Activated CD4-positive, alpha-beta T cell treated with anti-CD3 and anti-CD28 coated beads for 4 hours (primary cell): ENCODE measurements around the gene MICU1.
"Not testable (repeated sequence)": the region's sequence is repeated elsewhere in the genome, so short reads cannot be mapped to it uniquely, and the experiment has no call there.

ENCODE experiments used
- DNase-seq, 2 donors: peaks; one replicate each; pipeline ENCODE4 v3.0.0-alpha.2; 2020

MICU1 gene

GRCh38 chr10:72552857-72553256 lies 73.0 kb downstream of the MICU1 start:
- DNase-seq, result no peak

GRCh38 chr10:72550239-72550638 lies 75.6 kb downstream of the MICU1 start:
- DNase-seq, result no peak

- DNase-seq, result no peak
Measured at GRCh38 chr10:72545546-72545945, 80.3 kb downstream of the MICU1 start.

- not testable (repeated sequence) for DNase-seq
Measured at GRCh38 chr10:72543855-72544254, 82.0 kb downstream of the MICU1 start.

GRCh38 chr10:72542396-72542815 lies 83.5 kb downstream of the MICU1 start:
- DNase-seq, result no peak

GRCh38 chr10:72541337-72541736 lies 84.5 kb downstream of the MICU1 start:
- no peak for DNase-seq

- DNase-seq, result no peak
Measured at GRCh38 chr10:72540193-72540807, 85.6 kb downstream of the MICU1 start.

- no peak for DNase-seq
Measured at GRCh38 chr10:72539137-72539536, 86.7 kb downstream of the MICU1 start.

- DNase-seq, result no peak
Measured at GRCh38 chr10:72525689-72526088, 100.2 kb downstream of the MICU1 start.

GRCh38 chr10:72525277-72525676 lies 100.6 kb downstream of the MICU1 start:
- no peak for DNase-seq

- DNase-seq, result no peak
Measured at GRCh38 chr10:72524489-72524888, 101.4 kb downstream of the MICU1 start.

GRCh38 chr10:72523932-72524396 lies 101.9 kb downstream of the MICU1 start:
- DNase-seq, result no peak

GRCh38 chr10:72523062-72523461 lies 102.8 kb downstream of the MICU1 start:
- DNase-seq, result no peak

GRCh38 chr10:72517244-72517643 lies 108.6 kb downstream of the MICU1 start:
- DNase-seq, result no peak

- DNase-seq, result no peak
Measured at GRCh38 chr10:72515455-72515854, 110.4 kb downstream of the MICU1 start.

- DNase-seq, result no peak
Measured at GRCh38 chr10:72513910-72514309, 112.0 kb downstream of the MICU1 start.

- no peak for DNase-seq
Measured at GRCh38 chr10:72511459-72511858, 114.4 kb downstream of the MICU1 start.

- DNase-seq, result no peak
Measured at GRCh38 chr10:72509941-72510340, 115.9 kb downstream of the MICU1 start.

- DNase-seq, result no peak
Measured at GRCh38 chr10:72509206-72509799, 116.6 kb downstream of the MICU1 start.

GRCh38 chr10:72508033-72508432 lies 117.8 kb downstream of the MICU1 start:
- no peak for DNase-seq

GRCh38 chr10:72506474-72506873 lies 119.4 kb downstream of the MICU1 start:
- no peak for DNase-seq

- no peak for DNase-seq
Measured at GRCh38 chr10:72505435-72505834, 120.4 kb downstream of the MICU1 start.

- DNase-seq, result no peak
Measured at GRCh38 chr10:72503694-72504438, 122.0 kb downstream of the MICU1 start.

- DNase-seq, result no peak
Measured at GRCh38 chr10:72503241-72503640, 122.6 kb downstream of the MICU1 start.
